SK-N-SH (cell line): ENCODE measurements around the gene FDPS. TPM values are rescaled to one million over a fixed set of nuclear protein-coding genes. Genes with fewer than 3 reads are reported as not detected.
A peak's percentile ranks its signal among the peaks of the same experiment; 100 is the strongest.

Experiments used
- CTCF ChIA-PET: fragments of 300-600, 350-600 bp; formaldehyde crosslinking; extraction: SDS; loops from one replicate; lab custom pipeline; 2021; lab: Yijun Ruan, JAX
- POLR2A ChIA-PET: fragments of 350-600 bp; sonication (Branson Sonifier 250); formaldehyde crosslinking; extraction: SDS; loops from one replicate; lab custom pipeline; 2020; ENCODE audit warnings: antibody characterized with exemption, inconsistent platforms; lab: Yijun Ruan, JAX
- DNase-seq: peaks from one replicate; pipeline ENCODE4 v3.0.0; 2012
- H2AFZ ChIP-seq: fragments of 200-600 bp; sonication (generic); 2 replicates; pipeline ENCODE4 v1.8.1; 2016; ENCODE audit warnings: antibody characterized with exemption, mild to moderate bottlenecking, low read depth
- H3F3A ChIP-seq: fragments of 200-600 bp; sonication (generic); replicated peaks from 2 replicates; pipeline ENCODE3; 2016; ENCODE audit warnings: antibody characterized with exemption, mild to moderate bottlenecking; ENCODE audit not compliant: insufficient read depth
- H3K27ac ChIP-seq, 2 experiments: fragments of 200-500 bp in 1 of 2; fragments of 200-600 bp in 1 of 2; sonication (Bioruptor generic) in 1 of 2; sonication (generic), shearing (Covaris generic) in 1 of 2; 2 replicates each; pipeline versions ENCODE4 v1.5.1 to v1.6.1; 2014 to 2016; ENCODE audit warnings: low read depth in 2 of 2, inconsistent platforms in 1 of 2, low read length in 1 of 2, mild to moderate bottlenecking in 1 of 2, mixed read lengths in 1 of 2
- H3K27me3 ChIP-seq: fragments of 200-600 bp; sonication (generic), shearing (Covaris generic); 2 replicates; pipeline ENCODE4 v1.6.1; 2016; ENCODE audit warnings: mixed run types; ENCODE audit not compliant: insufficient read depth
- H3K36me3 ChIP-seq, 2 experiments: fragments of 200-500 bp in 1 of 2; fragments of 200-600 bp in 1 of 2; sonication (Bioruptor generic) in 1 of 2; sonication (generic) in 1 of 2; replicated peaks in 1 of 2; 2 replicates each; pipeline versions ENCODE3 to v1.5.1; 2014 to 2016; ENCODE audit warnings: low read length in 1 of 2, mild to moderate bottlenecking in 1 of 2; ENCODE audit not compliant: insufficient read depth in 2 of 2, control insufficient read depth in 1 of 2
- H3K4me1 ChIP-seq, 2 experiments: fragments of 200-500 bp in 1 of 2; fragments of 200-600 bp in 1 of 2; sonication (Bioruptor generic) in 1 of 2; sonication (generic), shearing (Covaris generic) in 1 of 2; 2 replicates each; pipeline versions ENCODE4 v1.5.1 to v1.6.1; 2014 to 2016; ENCODE audit warnings: low read depth in 1 of 2, low read length in 1 of 2, mixed run types in 1 of 2; ENCODE audit not compliant: insufficient read depth in 2 of 2, control insufficient read depth in 1 of 2
- H3K4me2 ChIP-seq: fragments of 200-600 bp; sonication (generic), shearing (Covaris generic); 2 replicates; pipeline ENCODE4 v1.6.1; 2017; ENCODE audit warnings: mixed run types
- H3K4me3 ChIP-seq, 2 experiments: fragments of 200-500 bp in 1 of 2; fragments of 200-600 bp in 1 of 2; sonication (Bioruptor generic) in 1 of 2; sonication (generic), shearing (Covaris generic) in 1 of 2; 2 replicates each; pipeline versions ENCODE4 v1.5.1 to v1.8.1; 2014 to 2016; ENCODE audit warnings: low read depth in 2 of 2, inconsistent platforms in 1 of 2, low read length in 1 of 2, mild to moderate bottlenecking in 1 of 2, mixed read lengths in 1 of 2, moderate library complexity in 1 of 2
- H3K79me2 ChIP-seq: fragments of 200-600 bp; sonication (generic); 2 replicates; pipeline ENCODE4 v1.8.1; 2017; ENCODE audit warnings: mild to moderate bottlenecking; ENCODE audit not compliant: insufficient read depth
- H3K9ac ChIP-seq: fragments of 200-600 bp; sonication (generic); 2 replicates; pipeline ENCODE4 v1.6.1; 2017; ENCODE audit warnings: mixed run types
- H3K9me2 ChIP-seq: fragments of 200-600 bp; sonication (generic); 2 replicates; pipeline ENCODE4 v1.6.1; 2017; ENCODE audit warnings: mixed run types
- H3K9me3 ChIP-seq: fragments of 200-600 bp; sonication (generic); 2 replicates; pipeline ENCODE4 v1.6.1; 2017; ENCODE audit warnings: mixed run types, mild to moderate bottlenecking, moderate library complexity
- H4K20me1 ChIP-seq: fragments of 200-600 bp; sonication (generic); 2 replicates; pipeline ENCODE4 v1.6.1; 2017; ENCODE audit warnings: mild to moderate bottlenecking, mixed run types; ENCODE audit not compliant: insufficient read depth
- ELF1 ChIP-seq: IDR thresholded peaks from 2 replicates; pipeline ENCODE4 v1.4.0; 2012
- EP300 ChIP-seq, 2 experiments: IDR thresholded peaks; 2 replicates each; pipeline versions ENCODE4 v1.4.0 to v1.6.1; 2012; ENCODE audit warnings: borderline replicate concordance in 1 of 2, low read depth in 1 of 2, low read length in 1 of 2
- FOXM1 ChIP-seq: IDR thresholded peaks from 2 replicates; pipeline ENCODE4 v1.4.0; 2012; ENCODE audit warnings: low read depth, mild to moderate bottlenecking
- GABPA ChIP-seq: IDR thresholded peaks from 2 replicates; pipeline ENCODE4 v1.4.0; 2012; ENCODE audit warnings: low read depth, mild to moderate bottlenecking
- IRF3 ChIP-seq: fragments of 150-350 bp; IDR thresholded peaks from 2 replicates; pipeline ENCODE4 v1.6.1; 2016; ENCODE audit warnings: mild to moderate bottlenecking, low read depth, low read length
- MXI1 ChIP-seq: IDR thresholded peaks from 2 replicates; pipeline ENCODE4 v1.6.1; 2012; ENCODE audit warnings: mild to moderate bottlenecking, low read depth, low read length, improper control_type of control experiment
- NFIC ChIP-seq: IDR thresholded peaks from 2 replicates; pipeline ENCODE4 v1.4.0; 2012; ENCODE audit warnings: borderline replicate concordance
- POLR2AphosphoS5 ChIP-seq: IDR thresholded peaks from 2 replicates; pipeline ENCODE4 v1.6.1; 2012; ENCODE audit warnings: low read depth, low read length
- RAD21 ChIP-seq: IDR thresholded peaks from 2 replicates; pipeline ENCODE4 v1.6.1; 2012; ENCODE audit warnings: mild to moderate bottlenecking, low read length
- RCOR1 ChIP-seq: fragments of 150-350 bp; IDR thresholded peaks from 2 replicates; pipeline ENCODE4 v1.6.1; 2017; ENCODE audit warnings: antibody characterized with exemption, low read length
- SIN3A ChIP-seq: IDR thresholded peaks from 2 replicates; pipeline ENCODE4 v1.6.1; 2012; ENCODE audit warnings: low read depth, mild to moderate bottlenecking, low read length, moderate library complexity, borderline replicate concordance
- SMC3 ChIP-seq: IDR thresholded peaks from 2 replicates; pipeline ENCODE4 v1.6.1; 2012; ENCODE audit warnings: low read depth, low read length, improper control_type of control experiment
- TAF1 ChIP-seq: IDR thresholded peaks from 2 replicates; pipeline ENCODE4 v1.6.1; 2012; ENCODE audit warnings: low read depth, mild to moderate bottlenecking, low read length, moderate library complexity, borderline replicate concordance
- TEAD4 ChIP-seq: IDR thresholded peaks from 2 replicates; pipeline ENCODE4 v1.4.0; 2012; ENCODE audit warnings: mild to moderate bottlenecking, borderline replicate concordance; ENCODE audit not compliant: insufficient read depth
- USF1 ChIP-seq: IDR thresholded peaks from 2 replicates; pipeline ENCODE4 v1.4.0; 2012; ENCODE audit warnings: low read depth, borderline replicate concordance
- WGBS: methylation state at CpG from one replicate; pipeline ENCODE4 v1.1.6; 2017; ENCODE audit warnings: low lambda C conversion rate; 5-methylcytosine and 5-hydroxymethylcytosine counted together
- polyA plus RNA-seq, 3 experiments: library from polyadenylated mRNA; depleted of rRNA; stranded (reverse); fragments of >200 nt; gene quantifications; 2 replicates each; pipeline ENCODE4 v1.2.3, GENCODE V29; 2012
- TF ChIP-seq, protein P1 (sequence below): fragments of 200-600 bp; sonication (generic); IDR thresholded peaks from 2 replicates; pipeline ENCODE4 v1.6.1; 2017; ENCODE audit warnings: antibody characterized with exemption, mild to moderate bottlenecking, moderate library complexity
- TF ChIP-seq, protein P2 (sequence below): IDR thresholded peaks from 2 replicates; pipeline ENCODE4 v1.4.0; 2012; ENCODE audit warnings: low read depth
- TF ChIP-seq, protein P3 (sequence below): IDR thresholded peaks from 2 replicates; pipeline ENCODE4; 2012
- TF ChIP-seq, protein P4 (sequence below): IDR thresholded peaks from 2 replicates; pipeline ENCODE4 v1.4.0; 2012; ENCODE audit warnings: low read depth, borderline replicate concordance
- TF ChIP-seq, protein P5 (sequence below): fragments of 150-350 bp; IDR thresholded peaks from 2 replicates; pipeline ENCODE4 v1.6.1; 2017; ENCODE audit warnings: antibody characterized with exemption, low read length, low read depth, borderline replicate concordance

Gene FDPS
- polyA plus RNA-seq, 1 of the 3 experiments (the other 2 are of a cell fraction): 126 TPM

DNA sequence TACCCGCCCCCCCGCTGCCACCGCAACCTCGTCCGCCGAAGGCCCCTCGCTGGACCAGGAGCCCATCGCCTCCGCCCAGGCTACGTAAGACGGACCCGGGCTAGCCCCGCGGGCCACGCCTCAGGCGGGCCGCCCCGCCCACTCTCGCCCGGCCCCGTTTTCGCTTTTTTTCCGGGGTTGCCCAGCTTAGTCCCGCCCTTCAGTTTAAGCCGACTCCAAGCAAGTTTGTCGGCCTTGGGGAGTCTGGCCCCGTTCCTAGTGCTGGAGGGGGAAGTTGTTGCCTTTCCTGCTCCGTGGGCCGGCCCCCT is 15.0 kb downstream of the FDPS start (continued):
- TF ChIP-seq RCOR1 (no peak), RAD21 (no peak), NFIC (peak; percentile 22; the same call in 1 of the 2 replicates), EP300 (IDR thresholded peaks at IDR 0.05; ENCODE audit: borderline replicate concordance in 1 of 2, low read depth in 1 of 2, low read length in 1 of 2) (no peak), TAF1 (peak; percentile 23; the same call in 1 of the 2 replicates), IRF3 (no peak), MXI1 (no peak)
- TF ChIP-seq, all 33 proteins: peak for 5

DNA sequence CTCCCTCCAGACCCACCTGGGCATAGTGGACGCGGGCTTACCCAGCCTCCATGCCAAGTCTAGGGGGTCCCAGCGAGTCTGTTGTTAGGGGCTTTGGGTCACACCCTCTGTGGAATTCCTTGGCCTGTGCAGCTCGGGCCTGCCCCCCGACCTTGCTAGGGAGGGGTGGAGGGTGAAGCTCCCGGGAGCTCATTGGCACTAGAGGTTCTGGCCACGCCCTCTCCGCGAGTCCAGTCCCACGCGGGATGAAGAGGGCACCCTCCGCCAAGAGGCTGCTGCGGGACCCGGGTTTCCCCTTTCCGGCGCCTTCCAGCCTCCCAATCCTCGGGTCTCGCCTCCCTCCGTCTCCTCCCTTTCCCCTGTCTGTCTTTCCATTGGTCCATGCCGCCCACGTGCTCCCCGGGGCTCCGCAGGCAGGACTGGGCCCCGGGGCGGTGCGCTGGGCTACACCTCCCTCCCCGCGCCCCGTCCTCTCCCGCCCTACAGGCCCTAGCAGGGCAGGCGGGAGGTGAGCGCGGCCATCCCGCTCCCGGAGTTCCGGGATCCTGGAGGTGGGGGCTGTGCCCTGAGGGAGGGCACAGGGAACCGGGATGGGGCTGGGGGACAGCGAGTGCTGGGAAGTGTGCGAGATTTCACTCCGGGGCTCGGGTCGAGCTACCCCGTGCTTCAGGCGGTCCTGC is 15.5 kb downstream of the FDPS start:
- peak overlapping the region; percentile 83 for H2AFZ ChIP-seq
- no peaks in the 10 kb centered on the region for H3K27me3 ChIP-seq
- H3K4me2 ChIP-seq: peak overlapping the region; percentile 97
- H3K4me1 ChIP-seq: peaks cover 12 to 37% of the 10 kb centered on the region in 2 experiments
- H3K9me2 ChIP-seq: no peaks in the 10 kb centered on the region
- H3K9ac ChIP-seq: peak overlapping the region; percentile 85
- peak overlapping the region; percentile 84 to 95 for H3K4me3 ChIP-seq
- H3K36me3 ChIP-seq: peaks cover 16 to 23% of the 10 kb centered on the region in 2 experiments
- WGBS: 0% methylated on average over 18 of the region's 44 CpGs
- peaks cover 46% of the 10 kb centered on the region for H3K79me2 ChIP-seq
- ChIA-PET POLR2A (interaction anchor here (0.5 to 1.4 kb wide), 3 partner anchors 22 to 239 kb away, joined by 3 to 4 read pairs (median 3); partner anchors contain the start of genes ASH1L and SCAMP3), CTCF (interaction anchor here (0.6 to 11.6 kb wide), 21 partner anchors 11 to 394 kb away, joined by 3 to 184 read pairs (median 4); partner anchors contain the start of genes CLK2, ENTREP3, FDPS and MTX1)
- peak overlapping the region; percentile 95 for H3K27ac ChIP-seq
- no peaks in the 10 kb centered on the region for H3K9me3 ChIP-seq
- H4K20me1 ChIP-seq: 0 out of 2 replicates have a peak, but pooled peaks cover 5% of the 10 kb centered on the region
- peak; percentile 95 for DNase-seq
- H3F3A ChIP-seq: peaks cover 21% of the 10 kb centered on the region
- TF ChIP-seq, protein P1, sequence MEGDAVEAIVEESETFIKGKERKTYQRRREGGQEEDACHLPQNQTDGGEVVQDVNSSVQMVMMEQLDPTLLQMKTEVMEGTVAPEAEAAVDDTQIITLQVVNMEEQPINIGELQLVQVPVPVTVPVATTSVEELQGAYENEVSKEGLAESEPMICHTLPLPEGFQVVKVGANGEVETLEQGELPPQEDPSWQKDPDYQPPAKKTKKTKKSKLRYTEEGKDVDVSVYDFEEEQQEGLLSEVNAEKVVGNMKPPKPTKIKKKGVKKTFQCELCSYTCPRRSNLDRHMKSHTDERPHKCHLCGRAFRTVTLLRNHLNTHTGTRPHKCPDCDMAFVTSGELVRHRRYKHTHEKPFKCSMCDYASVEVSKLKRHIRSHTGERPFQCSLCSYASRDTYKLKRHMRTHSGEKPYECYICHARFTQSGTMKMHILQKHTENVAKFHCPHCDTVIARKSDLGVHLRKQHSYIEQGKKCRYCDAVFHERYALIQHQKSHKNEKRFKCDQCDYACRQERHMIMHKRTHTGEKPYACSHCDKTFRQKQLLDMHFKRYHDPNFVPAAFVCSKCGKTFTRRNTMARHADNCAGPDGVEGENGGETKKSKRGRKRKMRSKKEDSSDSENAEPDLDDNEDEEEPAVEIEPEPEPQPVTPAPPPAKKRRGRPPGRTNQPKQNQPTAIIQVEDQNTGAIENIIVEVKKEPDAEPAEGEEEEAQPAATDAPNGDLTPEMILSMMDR: no peak
- TF ChIP-seq TEAD4: no peak
- TF ChIP-seq GABPA: peak; percentile 2; the same call in 1 of the 2 replicates
- TF ChIP-seq FOXM1: no peak
- TF ChIP-seq TAF1: peak; percentile 46
- no peak; the same call in 1 of the 2 replicates for TF ChIP-seq IRF3
- peak; percentile 21; the same call in 1 of the 2 replicates for TF ChIP-seq RCOR1
- TF ChIP-seq USF1: peak; percentile 99
- TF ChIP-seq, protein P2, sequence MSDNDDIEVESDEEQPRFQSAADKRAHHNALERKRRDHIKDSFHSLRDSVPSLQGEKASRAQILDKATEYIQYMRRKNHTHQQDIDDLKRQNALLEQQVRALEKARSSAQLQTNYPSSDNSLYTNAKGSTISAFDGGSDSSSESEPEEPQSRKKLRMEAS: peak; percentile 52
- TF ChIP-seq POLR2AphosphoS5: peak; percentile 63
- TF ChIP-seq ELF1: peak; percentile 29; the same call in 1 of the 2 replicates
- TF ChIP-seq, protein P3, sequence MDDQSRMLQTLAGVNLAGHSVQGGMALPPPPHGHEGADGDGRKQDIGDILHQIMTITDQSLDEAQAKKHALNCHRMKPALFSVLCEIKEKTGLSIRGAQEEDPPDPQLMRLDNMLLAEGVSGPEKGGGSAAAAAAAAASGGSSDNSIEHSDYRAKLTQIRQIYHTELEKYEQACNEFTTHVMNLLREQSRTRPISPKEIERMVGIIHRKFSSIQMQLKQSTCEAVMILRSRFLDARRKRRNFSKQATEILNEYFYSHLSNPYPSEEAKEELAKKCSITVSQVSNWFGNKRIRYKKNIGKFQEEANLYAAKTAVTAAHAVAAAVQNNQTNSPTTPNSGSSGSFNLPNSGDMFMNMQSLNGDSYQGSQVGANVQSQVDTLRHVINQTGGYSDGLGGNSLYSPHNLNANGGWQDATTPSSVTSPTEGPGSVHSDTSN: no peak; the same call in 1 of the 2 replicates
- TF ChIP-seq SMC3: no peak
- TF ChIP-seq, protein P4, sequence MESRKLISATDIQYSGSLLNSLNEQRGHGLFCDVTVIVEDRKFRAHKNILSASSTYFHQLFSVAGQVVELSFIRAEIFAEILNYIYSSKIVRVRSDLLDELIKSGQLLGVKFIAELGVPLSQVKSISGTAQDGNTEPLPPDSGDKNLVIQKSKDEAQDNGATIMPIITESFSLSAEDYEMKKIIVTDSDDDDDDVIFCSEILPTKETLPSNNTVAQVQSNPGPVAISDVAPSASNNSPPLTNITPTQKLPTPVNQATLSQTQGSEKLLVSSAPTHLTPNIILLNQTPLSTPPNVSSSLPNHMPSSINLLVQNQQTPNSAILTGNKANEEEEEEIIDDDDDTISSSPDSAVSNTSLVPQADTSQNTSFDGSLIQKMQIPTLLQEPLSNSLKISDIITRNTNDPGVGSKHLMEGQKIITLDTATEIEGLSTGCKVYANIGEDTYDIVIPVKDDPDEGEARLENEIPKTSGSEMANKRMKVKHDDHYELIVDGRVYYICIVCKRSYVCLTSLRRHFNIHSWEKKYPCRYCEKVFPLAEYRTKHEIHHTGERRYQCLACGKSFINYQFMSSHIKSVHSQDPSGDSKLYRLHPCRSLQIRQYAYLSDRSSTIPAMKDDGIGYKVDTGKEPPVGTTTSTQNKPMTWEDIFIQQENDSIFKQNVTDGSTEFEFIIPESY: no peak
- peak; percentile 27; the same call in 1 of the 2 replicates for TF ChIP-seq SIN3A
- TF ChIP-seq, protein P5, sequence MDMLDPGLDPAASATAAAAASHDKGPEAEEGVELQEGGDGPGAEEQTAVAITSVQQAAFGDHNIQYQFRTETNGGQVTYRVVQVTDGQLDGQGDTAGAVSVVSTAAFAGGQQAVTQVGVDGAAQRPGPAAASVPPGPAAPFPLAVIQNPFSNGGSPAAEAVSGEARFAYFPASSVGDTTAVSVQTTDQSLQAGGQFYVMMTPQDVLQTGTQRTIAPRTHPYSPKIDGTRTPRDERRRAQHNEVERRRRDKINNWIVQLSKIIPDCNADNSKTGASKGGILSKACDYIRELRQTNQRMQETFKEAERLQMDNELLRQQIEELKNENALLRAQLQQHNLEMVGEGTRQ: peak; percentile 91
